HG03439 (cell line): ENCODE data around the gene CYFIP1.

Experiments
- ATAC-seq: cut with Tn5 transposase; IDR thresholded peaks from one replicate; pipeline ENCODE4 v1.9.1; 2021; ENCODE audit warnings: mild to moderate bottlenecking, moderate library complexity; ENCODE audit not compliant: unreplicated experiment

Gene CYFIP1

DNA sequence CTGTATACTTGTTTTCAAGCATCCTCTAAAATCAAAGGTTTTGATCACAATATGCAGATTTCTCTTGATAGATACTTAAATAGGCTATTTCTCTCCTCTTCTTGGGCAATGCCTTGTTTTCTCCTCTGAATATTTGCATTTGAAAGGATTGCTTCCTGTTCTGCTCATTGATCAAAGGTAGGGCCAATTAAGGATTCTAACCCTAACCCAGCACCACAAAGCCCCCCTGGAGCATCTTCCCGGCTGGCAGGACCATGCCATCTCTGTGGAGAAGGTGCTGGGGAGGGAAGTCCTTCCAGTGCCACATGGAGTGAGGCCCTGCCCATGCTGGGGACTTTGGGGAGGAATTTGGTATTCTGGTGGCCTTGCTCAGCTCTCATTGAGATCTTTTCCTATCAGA is 153.0 kb downstream of the CYFIP1 start:
- ATAC-seq = no peak

DNA sequence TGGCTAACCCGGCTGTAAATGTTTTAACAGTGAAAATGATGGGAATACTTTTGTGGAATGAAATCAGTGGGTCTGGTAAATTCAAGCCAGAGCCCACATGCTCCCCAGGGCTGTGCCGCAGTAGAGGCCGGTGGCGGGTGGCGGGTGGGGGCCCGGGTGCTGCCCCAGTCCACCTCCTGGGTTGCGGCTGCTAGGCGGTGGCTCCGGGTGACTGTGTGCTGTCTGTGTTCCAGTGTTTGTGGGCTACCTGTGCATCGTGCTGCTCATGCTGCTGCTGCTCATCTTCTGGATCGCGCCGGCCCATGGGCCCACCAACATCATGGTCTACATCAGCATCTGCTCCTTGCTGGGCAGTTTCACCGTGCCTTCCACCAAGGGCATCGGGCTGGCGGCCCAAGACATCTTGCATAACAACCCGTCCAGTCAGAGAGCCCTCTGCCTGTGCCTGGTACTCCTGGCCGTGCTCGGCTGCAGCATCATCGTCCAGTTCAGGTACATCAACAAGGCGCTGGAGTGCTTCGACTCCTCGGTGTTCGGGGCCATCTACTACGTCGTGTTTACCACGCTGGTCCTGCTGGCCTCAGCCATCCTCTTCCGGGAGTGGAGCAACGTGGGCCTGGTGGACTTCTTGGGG is 156.6 kb downstream of the CYFIP1 start:
- ATAC-seq = no peak

- ATAC-seq = no peak
Observed at GRCh38 chr15:22819651-22820050, 160.5 kb downstream of the CYFIP1 start.
